ENCODE results near the gene HAAO. TPM values are rescaled to one million over a fixed set of nuclear protein-coding genes. Genes with fewer than 3 reads are reported as not detected.

Gene HAAO
- total RNA-seq, 1 experiment from 2014 or later = 8.0 TPM

DNA sequence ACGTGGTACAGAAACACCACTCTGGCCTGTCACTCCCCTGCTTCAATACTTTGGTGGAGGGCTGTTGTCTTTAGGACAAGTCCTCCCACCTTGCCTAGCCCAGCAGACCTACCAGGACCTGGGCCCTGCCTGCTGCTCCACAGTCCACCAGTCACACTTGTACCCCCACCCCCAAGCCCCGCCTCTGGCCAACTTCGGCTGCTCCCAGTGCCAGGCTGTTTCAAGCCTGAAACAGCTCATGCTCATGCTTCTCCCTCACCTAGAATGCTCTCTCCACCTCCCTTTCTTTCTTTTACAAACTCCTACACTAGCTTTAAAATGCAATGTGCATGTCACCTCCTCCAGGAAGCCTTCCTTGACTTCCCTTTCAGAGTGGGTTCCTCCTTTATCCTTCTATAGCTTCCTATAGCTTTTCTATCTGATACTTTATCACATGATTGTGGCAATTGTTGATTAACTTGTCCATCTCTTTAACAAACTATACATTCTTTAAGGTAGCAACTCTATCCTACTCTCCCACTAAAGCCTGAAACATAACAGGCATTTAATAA lies 23.6 kb downstream of the HAAO start (continued):
- TF ChIP-seq, protein P1, sequence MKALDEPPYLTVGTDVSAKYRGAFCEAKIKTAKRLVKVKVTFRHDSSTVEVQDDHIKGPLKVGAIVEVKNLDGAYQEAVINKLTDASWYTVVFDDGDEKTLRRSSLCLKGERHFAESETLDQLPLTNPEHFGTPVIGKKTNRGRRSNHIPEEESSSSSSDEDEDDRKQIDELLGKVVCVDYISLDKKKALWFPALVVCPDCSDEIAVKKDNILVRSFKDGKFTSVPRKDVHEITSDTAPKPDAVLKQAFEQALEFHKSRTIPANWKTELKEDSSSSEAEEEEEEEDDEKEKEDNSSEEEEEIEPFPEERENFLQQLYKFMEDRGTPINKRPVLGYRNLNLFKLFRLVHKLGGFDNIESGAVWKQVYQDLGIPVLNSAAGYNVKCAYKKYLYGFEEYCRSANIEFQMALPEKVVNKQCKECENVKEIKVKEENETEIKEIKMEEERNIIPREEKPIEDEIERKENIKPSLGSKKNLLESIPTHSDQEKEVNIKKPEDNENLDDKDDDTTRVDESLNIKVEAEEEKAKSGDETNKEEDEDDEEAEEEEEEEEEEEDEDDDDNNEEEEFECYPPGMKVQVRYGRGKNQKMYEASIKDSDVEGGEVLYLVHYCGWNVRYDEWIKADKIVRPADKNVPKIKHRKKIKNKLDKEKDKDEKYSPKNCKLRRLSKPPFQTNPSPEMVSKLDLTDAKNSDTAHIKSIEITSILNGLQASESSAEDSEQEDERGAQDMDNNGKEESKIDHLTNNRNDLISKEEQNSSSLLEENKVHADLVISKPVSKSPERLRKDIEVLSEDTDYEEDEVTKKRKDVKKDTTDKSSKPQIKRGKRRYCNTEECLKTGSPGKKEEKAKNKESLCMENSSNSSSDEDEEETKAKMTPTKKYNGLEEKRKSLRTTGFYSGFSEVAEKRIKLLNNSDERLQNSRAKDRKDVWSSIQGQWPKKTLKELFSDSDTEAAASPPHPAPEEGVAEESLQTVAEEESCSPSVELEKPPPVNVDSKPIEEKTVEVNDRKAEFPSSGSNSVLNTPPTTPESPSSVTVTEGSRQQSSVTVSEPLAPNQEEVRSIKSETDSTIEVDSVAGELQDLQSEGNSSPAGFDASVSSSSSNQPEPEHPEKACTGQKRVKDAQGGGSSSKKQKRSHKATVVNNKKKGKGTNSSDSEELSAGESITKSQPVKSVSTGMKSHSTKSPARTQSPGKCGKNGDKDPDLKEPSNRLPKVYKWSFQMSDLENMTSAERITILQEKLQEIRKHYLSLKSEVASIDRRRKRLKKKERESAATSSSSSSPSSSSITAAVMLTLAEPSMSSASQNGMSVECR (CRISPR knock-in tag; IDR thresholded peaks at IDR 0.05; ENCODE audit: borderline replicate concordance) = no peak
- TF ChIP-seq RORB (CRISPR knock-in tag; IDR thresholded peaks at IDR 0.05) = no peak
- TF ChIP-seq FOXP1 (CRISPR knock-in tag; IDR thresholded peaks at IDR 0.05; ENCODE audit: borderline replicate concordance) = no peak
- TF ChIP-seq, protein P2, sequence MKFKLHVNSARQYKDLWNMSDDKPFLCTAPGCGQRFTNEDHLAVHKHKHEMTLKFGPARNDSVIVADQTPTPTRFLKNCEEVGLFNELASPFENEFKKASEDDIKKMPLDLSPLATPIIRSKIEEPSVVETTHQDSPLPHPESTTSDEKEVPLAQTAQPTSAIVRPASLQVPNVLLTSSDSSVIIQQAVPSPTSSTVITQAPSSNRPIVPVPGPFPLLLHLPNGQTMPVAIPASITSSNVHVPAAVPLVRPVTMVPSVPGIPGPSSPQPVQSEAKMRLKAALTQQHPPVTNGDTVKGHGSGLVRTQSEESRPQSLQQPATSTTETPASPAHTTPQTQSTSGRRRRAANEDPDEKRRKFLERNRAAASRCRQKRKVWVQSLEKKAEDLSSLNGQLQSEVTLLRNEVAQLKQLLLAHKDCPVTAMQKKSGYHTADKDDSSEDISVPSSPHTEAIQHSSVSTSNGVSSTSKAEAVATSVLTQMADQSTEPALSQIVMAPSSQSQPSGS (CRISPR knock-in tag; IDR thresholded peaks at IDR 0.05; ENCODE audit: borderline replicate concordance, low read depth) = no peak
- TF ChIP-seq, protein P3, sequence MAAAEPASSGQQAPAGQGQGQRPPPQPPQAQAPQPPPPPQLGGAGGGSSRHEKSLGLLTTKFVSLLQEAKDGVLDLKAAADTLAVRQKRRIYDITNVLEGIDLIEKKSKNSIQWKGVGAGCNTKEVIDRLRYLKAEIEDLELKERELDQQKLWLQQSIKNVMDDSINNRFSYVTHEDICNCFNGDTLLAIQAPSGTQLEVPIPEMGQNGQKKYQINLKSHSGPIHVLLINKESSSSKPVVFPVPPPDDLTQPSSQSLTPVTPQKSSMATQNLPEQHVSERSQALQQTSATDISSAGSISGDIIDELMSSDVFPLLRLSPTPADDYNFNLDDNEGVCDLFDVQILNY (CRISPR knock-in tag; IDR thresholded peaks at IDR 0.05) = no peak

DNA sequence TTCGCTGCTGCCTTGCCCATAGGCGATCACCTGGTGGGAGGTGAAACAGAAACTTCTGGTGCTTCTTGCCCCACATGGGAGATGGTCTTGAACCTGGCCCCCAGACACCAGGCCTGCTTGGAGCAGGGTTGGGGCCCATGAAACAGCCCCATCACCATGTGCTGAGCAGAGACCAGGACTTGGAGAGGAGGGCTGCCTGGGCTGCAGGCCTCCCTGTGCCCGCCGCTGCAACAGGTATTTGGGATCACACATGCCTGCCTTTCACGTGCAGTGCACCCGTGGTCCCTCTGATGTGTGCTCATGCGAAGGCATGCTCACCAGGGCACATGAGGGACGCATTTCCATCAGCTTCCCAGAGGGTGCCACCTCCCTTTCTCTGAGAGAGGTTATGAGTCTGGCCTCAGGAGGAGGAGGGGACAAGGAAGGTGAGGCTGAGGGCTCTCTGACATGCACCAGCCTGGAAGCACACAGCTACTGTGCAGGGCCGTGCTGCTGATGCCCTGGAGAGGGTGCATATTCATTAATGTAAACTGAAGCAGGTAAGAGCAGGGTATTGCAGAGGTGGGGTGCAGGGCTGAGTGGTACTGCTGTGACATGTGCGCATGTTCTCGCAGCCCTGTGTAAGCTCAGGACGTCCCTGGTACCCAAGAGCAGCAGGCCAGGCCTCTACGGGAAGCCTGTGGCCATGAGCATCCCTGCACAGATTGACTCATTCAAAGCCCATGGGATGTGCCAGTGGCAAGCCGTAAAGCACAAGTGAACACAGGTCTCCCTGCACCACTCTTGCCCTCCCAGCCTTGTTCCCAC lies 24.3 kb downstream of the HAAO start:
- H3K27me3 Mint-ChIP-seq (ENCODE audit: low read depth) = no peaks in the 10 kb centered on the region
- peaks cover 3% of the 10 kb centered on the region; the same call in 1 of the 2 replicates for H3K36me3 Mint-ChIP-seq
- H3K4me3 Mint-ChIP-seq = no peak overlapping the region
- ATAC-seq (no peak), DNase-seq (ENCODE audit: low spot score) (no peak)
- peaks cover 19% of the 10 kb centered on the region for H3K4me1 Mint-ChIP-seq
- POLR2A ChIA-PET = no interaction called here
- CTCF ChIA-PET = interaction anchor here (1.0 to 2.9 kb wide), 3 partner anchors 26 to 383 kb away, joined by 3 to 7 read pairs (median 3); no protein-coding TSS in a partner anchor
- no peak overlapping the region for H3K27ac Mint-ChIP-seq
- no peaks in the 10 kb centered on the region for H3K9me3 Mint-ChIP-seq
- TF ChIP-seq, protein P4, sequence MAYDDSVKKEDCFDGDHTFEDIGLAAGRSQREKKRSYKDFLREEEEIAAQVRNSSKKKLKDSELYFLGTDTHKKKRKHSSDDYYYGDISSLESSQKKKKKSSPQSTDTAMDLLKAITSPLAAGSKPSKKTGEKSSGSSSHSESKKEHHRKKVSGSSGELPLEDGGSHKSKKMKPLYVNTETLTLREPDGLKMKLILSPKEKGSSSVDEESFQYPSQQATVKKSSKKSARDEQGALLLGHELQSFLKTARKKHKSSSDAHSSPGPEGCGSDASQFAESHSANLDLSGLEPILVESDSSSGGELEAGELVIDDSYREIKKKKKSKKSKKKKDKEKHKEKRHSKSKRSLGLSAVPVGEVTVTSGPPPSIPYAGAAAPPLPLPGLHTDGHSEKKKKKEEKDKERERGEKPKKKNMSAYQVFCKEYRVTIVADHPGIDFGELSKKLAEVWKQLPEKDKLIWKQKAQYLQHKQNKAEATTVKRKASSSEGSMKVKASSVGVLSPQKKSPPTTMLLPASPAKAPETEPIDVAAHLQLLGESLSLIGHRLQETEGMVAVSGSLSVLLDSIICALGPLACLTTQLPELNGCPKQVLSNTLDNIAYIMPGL (CRISPR knock-in tag; IDR thresholded peaks at IDR 0.05) = no peak
- TF ChIP-seq, protein P5, sequence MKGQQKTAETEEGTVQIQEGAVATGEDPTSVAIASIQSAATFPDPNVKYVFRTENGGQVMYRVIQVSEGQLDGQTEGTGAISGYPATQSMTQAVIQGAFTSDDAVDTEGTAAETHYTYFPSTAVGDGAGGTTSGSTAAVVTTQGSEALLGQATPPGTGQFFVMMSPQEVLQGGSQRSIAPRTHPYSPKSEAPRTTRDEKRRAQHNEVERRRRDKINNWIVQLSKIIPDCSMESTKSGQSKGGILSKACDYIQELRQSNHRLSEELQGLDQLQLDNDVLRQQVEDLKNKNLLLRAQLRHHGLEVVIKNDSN (CRISPR knock-in tag; IDR thresholded peaks at IDR 0.05) = no peak
- no peak for TF ChIP-seq FOXP1 (CRISPR knock-in tag; IDR thresholded peaks at IDR 0.05; ENCODE audit: borderline replicate concordance)
- TF ChIP-seq ZNF232 (CRISPR knock-in tag; IDR thresholded peaks at IDR 0.05) = no peak
- no peak for TF ChIP-seq ZNF671 (CRISPR knock-in tag; IDR thresholded peaks at IDR 0.05)
- TF ChIP-seq, protein P6, sequence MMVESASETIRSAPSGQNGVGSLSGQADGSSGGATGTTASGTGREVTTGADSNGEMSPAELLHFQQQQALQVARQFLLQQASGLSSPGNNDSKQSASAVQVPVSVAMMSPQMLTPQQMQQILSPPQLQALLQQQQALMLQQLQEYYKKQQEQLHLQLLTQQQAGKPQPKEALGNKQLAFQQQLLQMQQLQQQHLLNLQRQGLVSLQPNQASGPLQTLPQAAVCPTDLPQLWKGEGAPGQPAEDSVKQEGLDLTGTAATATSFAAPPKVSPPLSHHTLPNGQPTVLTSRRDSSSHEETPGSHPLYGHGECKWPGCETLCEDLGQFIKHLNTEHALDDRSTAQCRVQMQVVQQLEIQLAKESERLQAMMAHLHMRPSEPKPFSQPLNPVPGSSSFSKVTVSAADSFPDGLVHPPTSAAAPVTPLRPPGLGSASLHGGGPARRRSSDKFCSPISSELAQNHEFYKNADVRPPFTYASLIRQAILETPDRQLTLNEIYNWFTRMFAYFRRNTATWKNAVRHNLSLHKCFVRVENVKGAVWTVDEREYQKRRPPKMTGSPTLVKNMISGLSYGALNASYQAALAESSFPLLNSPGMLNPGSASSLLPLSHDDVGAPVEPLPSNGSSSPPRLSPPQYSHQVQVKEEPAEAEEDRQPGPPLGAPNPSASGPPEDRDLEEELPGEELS (CRISPR knock-in tag; IDR thresholded peaks at IDR 0.05) = no peak
- TF ChIP-seq, protein P2 (CRISPR knock-in tag; IDR thresholded peaks at IDR 0.05; ENCODE audit: borderline replicate concordance, low read depth) = no peak
- no peak for TF ChIP-seq ZNF423 (CRISPR knock-in tag; IDR thresholded peaks at IDR 0.05)
- no peak for TF ChIP-seq ZBTB21 (CRISPR knock-in tag; IDR thresholded peaks at IDR 0.05; ENCODE audit: borderline replicate concordance)
- no peak for TF ChIP-seq MYBL2 (CRISPR knock-in tag; IDR thresholded peaks at IDR 0.05)
- TF ChIP-seq, protein P1 (CRISPR knock-in tag; IDR thresholded peaks at IDR 0.05; ENCODE audit: borderline replicate concordance) = no peak

All from WTC11 (cell line).